GM18861 (cell line): ENCODE results near the gene GSTK1.

Source experiments
- ATAC-seq: cut with Tn5 transposase; IDR thresholded peaks from one replicate; pipeline ENCODE4 v1.9.1; 2021; ENCODE audit not compliant: unreplicated experiment

Gene GSTK1

DNA sequence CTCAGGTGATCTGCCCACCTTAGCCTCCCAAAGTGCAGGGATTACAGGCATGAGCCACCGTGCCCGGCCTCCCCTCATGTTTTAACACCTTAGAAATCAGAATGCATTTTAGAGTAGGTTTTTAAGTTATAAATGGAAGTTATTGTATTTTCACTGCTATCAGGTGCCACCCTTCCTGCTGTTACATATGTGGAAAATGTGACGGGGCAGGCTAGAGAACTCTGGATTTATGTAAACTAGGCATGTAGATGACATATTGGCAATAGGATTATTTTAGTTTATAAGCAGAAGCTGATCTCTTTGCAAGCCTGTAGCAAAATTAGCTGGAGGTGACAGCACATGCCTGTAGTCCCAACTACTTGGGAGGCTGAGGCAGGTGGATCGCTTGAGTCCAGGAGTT, 27.1 kb downstream of the GSTK1 start:
- no peak for ATAC-seq

GRCh38 chr7:143292876-143293275, 29.6 kb downstream of the GSTK1 start:
- no peak for ATAC-seq

DNA sequence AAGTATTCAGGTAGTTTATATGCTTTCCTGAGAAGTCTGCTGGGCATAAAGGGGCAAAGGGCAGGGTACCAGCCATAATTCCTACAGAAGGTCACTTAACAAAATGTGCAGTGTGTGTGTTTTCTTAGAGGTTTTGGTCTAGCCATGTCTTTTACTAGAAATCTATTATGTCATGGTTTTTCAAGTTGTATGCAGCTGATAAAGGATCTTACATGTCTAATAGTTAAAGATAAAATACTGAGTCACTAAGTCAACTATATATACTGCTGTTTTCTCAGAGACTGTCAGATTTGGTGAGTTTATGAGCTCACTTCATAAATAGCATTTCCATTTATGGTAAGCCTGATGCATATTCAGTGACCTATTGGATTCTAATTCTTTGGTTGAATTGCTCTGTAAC, 32.6 kb downstream of the GSTK1 start:
- no peak for ATAC-seq

DNA sequence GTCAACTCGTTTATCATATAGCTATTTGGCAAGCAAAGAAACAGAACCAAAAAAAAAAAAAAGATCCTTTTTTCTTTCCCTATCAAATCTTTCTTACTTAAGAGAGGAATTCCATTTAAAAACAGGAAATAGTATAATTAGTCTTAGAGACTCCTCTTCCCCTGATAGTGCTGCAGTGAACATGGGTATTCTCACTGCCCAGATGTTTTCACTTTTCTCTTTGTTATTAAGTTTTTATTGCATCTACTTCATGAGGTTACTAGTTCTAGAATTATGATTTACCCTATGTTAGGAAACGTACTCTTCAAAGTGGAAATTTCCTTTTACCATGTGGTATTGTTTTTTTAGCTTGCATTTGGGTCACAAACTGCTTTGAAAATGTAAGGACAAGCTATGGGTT, 33.4 kb downstream of the GSTK1 start:
- no peak for ATAC-seq

DNA sequence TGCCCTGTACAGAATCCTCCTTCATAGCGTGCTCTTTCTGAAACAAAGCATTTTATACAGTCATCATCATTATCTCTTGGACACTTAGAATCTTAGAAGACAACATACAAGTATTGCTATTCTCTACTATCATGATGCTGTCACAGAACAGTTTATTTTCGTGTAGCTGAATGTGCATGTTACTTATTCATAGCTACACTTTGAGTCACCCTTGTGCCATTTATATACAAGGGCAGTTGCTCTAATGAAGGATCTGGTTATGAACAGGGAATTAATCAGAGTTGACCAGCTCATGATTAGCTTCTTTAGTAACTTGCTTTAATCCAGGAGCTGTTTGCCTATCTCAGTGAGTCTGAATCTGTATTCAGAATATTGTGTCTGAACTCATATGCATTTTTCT, 36.1 kb downstream of the GSTK1 start:
- no peak for ATAC-seq

DNA sequence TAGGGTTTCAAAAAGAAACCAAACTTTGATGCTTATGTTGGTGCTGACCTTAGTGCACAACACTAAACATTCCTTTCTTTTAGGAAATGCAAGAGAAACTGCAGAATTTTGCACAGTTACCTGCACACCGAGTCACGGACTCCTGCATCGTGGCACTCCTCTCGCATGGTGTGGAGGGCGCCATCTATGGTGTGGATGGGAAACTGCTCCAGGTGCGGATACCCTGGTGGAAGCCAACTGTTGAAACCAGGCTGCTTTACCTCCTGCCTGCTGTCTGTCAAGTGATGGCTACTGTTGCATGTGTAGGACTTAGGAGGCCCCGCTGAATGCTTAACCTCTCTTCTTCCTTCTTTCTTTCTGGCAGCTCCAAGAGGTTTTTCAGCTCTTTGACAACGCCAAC, 36.6 kb downstream of the GSTK1 start:
- ATAC-seq: no peak

DNA sequence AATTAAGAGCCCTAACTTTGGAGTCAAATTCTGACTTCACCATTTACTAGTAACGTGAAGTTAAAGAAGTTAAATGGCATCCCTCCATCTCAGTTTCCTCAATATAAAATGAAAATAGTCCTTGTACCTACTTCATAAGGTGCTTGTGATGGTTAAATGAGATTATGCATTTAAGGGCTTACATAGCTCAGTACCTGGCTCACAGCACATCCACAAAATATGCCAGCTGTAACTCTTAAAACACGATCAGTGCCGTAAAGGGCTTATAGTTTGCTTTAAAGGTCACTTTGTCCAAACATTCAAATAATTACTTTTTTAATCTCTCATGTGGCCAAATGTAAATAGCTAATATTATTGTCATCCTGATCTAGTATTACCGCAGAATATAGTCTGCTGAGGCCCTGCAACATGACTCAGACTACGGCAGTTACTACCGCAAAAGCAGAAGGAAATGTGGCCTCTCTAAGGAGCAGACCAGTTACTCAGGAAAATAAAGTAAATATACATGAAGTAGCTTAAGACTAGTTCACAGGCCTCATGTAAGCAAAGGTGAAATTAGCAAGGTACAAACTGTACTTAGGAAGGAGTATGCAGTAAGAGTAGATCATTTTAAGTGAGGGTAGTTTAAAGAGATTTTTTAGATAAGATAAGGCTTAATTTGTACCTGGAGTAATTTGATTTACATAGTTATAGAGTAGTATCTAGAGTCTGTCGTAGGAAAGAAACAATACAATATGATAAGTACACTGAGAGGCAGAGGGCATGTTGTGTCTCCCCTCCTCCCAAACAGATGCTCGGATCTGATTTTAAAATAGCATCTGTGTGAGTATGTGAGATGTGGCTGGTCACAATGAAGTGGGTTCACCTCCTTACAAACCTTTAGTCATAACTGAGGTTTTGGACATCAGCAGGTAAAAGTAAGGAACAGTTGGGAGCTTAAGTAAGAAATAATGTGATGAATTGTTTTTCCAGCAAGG, 38.0 kb downstream of the GSTK1 start:
- no peak for ATAC-seq

GRCh38 chr7:143303733-143304132, 40.5 kb downstream of the GSTK1 start:
- no peak for ATAC-seq

DNA sequence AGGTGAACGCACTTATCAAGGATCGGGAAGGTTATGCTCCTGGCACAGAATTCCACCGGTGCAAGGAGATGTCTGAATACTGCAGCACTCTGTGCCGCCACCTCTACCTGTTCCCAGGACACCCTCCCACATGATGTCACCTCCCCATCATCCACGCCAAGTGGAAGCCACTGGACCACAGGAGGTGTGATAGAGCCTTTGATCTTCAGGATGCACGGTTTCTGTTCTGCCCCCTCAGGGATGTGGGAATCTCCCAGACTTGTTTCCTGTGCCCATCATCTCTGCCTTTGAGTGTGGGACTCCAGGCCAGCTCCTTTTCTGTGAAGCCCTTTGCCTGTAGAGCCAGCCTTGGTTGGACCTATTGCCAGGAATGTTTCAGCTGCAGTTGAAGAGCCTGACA, 41.7 kb downstream of the GSTK1 start:
- no peak for ATAC-seq

DNA sequence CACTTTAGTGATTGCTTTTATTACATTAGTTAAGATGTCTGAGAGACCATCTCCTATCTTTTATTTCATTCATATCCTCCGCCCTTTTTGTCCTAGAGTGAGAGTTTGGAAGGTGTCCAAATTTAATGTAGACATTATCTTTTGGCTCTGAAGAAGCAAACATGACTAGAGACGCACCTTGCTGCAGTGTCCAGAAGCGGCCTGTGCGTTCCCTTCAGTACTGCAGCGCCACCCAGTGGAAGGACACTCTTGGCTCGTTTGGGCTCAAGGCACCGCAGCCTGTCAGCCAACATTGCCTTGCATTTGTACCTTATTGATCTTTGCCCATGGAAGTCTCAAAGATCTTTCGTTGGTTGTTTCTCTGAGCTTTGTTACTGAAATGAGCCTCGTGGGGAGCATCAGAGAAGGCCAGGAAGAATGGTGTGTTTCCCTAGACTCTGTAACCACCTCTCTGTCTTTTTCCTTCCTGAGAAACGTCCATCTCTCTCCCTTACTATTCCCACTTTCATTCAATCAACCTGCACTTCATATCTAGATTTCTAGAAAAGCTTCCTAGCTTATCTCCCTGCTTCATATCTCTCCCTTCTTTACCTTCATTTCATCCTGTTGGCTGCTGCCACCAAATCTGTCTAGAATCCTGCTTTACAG, 42.3 kb downstream of the GSTK1 start:
- no peak for ATAC-seq

DNA sequence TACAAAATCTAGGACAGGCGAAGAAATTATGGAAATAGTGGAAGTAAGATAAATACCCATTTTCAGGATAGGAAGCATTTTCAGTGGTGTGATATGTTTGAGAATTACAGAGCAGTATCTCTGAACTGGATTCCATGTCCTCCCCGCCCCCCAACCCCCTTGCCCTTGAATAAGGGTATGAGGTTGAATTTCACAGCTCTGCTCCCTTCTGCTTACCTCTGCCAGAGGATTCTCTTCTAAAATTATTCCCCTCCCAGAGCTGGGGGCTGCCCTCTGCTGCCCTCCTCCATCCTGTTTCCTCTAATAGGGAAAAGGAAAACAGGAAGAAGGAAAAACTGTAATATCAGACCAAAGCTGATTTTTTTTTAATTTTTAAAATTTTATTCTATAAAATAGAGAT, 45.4 kb downstream of the GSTK1 start:
- ATAC-seq: no peak

DNA sequence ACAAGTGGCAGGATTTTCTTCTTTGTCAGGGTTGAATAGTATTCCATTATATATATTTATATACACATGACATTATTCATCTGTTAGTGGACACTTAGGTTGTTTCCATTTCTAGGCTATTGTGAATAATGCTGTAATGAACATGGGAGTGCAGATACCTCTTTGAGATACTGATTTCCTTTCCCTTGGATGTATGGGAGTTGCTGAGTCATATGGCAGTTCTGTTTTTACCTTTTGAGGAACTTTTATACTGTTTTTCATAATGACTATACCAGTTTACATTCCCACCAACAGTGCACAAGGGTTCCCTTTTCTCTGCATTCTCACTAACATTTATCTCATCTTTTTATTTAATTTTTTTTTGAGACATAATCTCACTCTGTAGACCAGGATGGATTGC, 50.9 kb downstream of the GSTK1 start:
- no peak for ATAC-seq

DNA sequence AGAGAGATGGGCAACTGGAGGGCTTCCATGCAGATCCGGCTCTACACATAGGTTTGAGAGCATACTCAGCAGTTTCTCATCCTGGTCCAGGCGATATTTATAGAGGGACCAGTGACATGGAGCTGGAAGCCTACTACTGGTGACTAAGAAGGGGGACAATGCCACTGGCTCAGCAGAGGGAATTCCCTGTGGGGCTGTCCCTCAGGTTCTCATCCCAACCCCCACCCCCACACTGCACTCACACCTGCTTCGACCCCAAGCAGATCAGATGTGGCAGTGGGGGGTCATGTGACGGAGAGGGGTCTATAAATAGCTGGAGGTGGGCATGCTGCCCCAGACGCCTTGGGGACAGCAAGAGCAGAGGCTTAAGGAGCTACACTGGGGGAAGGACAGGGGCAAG, 52.5 kb downstream of the GSTK1 start, which contains the start of gene CLCN1:
Gene CLCN1 (plus strand): TSS at position 336 of the 400 bp plus-strand sequence. CDS start 102 bp downstream, outside the sequence.
- ATAC-seq: no peak

DNA sequence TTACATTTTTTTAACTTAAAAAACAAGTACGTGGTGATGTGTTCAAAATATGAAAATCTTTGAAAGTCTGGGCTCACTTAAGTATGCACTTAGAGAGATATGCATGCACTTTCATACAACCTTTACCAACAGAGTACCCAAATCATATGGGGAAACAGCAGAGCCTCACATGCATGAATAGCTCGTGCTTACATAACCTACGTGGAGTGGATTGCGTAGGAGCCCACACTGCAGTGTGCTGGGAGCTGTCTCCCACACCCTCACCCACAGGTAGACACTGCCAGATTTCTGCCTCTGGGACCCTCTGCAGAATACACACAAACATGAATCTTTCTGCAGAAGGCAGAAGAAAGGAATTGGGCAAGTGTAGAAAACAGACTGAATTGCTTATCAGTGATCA, 53.3 kb downstream of the GSTK1 start:
- ATAC-seq: no peak

- ATAC-seq: no peak
Measured at GRCh38 chr7:143318661-143319060, 55.4 kb downstream of the GSTK1 start.
